ENCODE measurements around the gene NFATC2.

NFATC2 gene

DNA sequence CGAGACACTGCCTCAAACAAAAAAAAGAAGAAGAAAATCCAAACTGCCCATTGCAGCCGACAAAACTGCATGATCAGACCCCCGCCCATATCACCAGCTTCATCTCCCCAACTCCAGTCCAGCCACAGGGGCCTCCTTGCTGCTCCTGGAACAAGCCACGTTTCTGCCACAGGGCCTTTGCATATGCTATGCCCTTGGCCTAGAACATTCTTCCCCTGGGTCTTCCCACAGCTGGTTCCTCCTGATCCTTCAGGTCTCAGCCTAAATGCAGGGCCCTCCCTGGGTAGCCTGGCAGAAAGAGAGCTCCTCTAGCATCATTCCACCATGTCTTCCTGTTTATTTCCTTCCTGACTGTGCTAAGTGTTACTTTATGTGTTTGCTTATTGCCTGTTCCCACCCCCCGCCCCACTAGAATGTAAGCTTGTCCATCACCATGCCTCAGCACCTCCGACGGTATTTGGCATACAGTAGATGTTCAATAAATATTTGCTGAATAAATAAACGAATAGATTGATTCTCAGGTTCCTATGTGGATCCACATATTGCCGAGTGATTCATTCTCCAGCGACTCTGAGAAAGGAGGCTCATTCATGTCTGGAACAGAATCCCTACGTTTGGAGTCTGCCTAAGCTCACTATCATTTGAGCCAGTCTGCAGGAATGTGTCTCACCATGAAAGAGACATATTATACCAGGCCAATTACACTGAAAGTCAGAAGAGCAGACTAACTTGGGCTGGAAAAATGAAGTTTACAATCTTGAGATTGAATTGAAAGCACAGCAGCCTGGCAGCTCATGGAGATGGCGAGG, 56.1 kb downstream of the NFATC2 start:
- CTCF ChIA-PET = interaction anchor here (0.6 to 1.5 kb wide), 4 partner anchors 10 to 177 kb away, joined by 3 to 6 read pairs (median 3); no protein-coding TSS in a partner anchor
- no peaks in the 10 kb centered on the region for H3K36me3 ChIP-seq (ENCODE audit: control insufficient read depth in 2 of 2, insufficient read depth in 1 of 2, low read length in 2 of 2)
- POLR2A ChIA-PET = no interaction called here
- H3K4me3 ChIP-seq (ENCODE audit: low read depth, low read length) = no peak overlapping the region
- TF ChIP-seq, protein P1, sequence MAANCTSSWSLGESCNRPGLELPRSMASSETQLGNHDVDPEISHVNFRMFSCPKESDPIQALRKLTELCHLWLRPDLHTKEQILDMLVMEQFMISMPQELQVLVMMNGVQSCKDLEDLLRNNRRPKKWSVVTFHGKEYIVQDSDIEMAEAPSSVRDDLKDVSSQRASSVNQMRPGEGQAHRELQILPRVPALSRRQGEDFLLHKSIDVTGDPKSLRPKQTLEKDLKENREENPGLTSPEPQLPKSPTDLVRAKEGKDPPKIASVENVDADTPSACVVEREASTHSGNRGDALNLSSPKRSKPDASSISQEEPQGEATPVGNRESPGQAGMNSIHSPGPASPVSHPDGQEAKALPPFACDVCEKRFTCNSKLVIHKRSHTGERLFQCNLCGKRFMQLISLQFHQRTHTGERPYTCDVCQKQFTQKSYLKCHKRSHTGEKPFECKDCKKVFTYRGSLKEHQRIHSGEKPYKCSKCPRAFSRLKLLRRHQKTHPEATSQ (tag by site-specific recombination; IDR thresholded peaks at IDR 0.05) = no peak
- peak; percentile 94 for TF ChIP-seq ZNF623 (tag by site-specific recombination; IDR thresholded peaks at IDR 0.05)
- peaks cover 6% of the 10 kb centered on the region for H3K4me1 ChIP-seq (ENCODE audit: control insufficient read depth, insufficient read depth, low read length)
- no peaks in the 10 kb centered on the region for H3K9me3 ChIP-seq (ENCODE audit: control insufficient read depth, insufficient read depth, low read depth, low read length)
- no peak overlapping the region for H3K27ac ChIP-seq (ENCODE audit: extremely low read depth, low read depth, low read length)

DNA sequence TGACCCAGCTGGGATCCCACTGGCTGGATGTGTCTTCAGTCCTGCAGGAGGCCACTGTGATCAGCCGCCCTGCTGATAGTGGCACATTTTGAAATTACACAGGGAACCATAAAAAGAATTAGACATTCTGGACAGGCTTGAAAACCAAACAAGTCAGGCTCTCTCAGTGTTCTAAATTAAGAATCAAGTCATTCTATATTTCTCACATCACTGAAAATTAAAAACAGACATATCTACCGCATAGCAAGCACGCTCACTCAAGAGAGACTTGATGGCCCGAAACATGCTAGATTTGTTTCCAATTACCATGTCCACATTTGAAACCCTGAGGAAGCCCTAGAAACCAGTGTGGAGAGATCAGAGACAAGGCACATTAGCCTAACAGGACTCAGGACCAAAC, 57.7 kb downstream of the NFATC2 start:
- POLR2A ChIA-PET = no interaction called here
- Histone ChIP-seq H3K4me1 (ENCODE audit: control insufficient read depth, insufficient read depth, low read length) (peaks cover 6% of the 10 kb centered on the region), H3K27ac (ENCODE audit: extremely low read depth, low read depth, low read length) (no peak overlapping the region), H3K4me3 (ENCODE audit: low read depth, low read length) (no peak overlapping the region), H3K36me3 (ENCODE audit: control insufficient read depth in 2 of 2, insufficient read depth in 1 of 2, low read length in 2 of 2) (no peaks in the 10 kb centered on the region), H3K9me3 (ENCODE audit: control insufficient read depth, insufficient read depth, low read depth, low read length) (no peaks in the 10 kb centered on the region)
- CTCF ChIA-PET = interaction anchor here (0.6 kb wide), 1 partner anchor 177 kb away, joined by 4 read pairs; no protein-coding TSS in a partner anchor
- TF ChIP-seq ZIC2 (tag by site-specific recombination; IDR thresholded peaks at IDR 0.05) = peak; percentile 49
- TF ChIP-seq ZNF707 (tag by site-specific recombination; IDR thresholded peaks at IDR 0.05) = no peak

DNA sequence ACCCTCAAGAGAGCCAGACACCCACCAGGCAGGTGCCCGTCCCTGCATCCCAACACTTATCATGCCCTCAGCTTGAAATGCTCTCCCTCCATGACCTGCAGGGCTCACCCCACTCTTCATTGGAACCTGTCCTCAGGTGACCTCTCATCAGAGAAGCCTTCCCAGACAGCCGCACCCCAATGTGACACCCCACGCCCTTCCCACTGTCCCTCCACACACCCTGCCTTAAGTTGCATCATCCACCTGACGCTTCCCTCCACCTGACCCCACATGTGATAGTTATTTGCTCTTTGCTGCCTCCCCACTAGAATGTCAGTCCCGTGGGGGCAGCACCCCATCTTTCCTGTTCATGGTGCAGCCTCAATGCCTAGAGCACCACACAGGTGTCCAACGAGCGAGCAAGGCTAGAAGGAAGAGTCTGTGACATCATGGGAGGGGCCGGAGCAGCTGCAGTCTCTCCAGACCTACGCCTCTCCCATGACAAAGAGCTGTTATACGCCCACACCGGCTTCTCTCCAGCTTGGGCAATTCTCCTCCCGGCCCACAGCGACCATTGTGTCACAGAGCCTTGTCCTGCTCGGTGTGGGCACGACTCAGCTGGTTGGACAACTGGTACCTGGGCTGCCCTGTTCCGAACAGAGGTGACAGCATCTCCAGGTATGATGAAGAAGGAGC, 58.2 kb downstream of the NFATC2 start:
- Histone ChIP-seq H3K36me3 (ENCODE audit: control insufficient read depth in 2 of 2, insufficient read depth in 1 of 2, low read length in 2 of 2) (no peaks in the 10 kb centered on the region), H3K4me1 (ENCODE audit: control insufficient read depth, insufficient read depth, low read length) (peaks cover 6% of the 10 kb centered on the region), H3K9me3 (ENCODE audit: control insufficient read depth, insufficient read depth, low read depth, low read length) (no peaks in the 10 kb centered on the region), H3K4me3 (ENCODE audit: low read depth, low read length) (no peak overlapping the region), H3K27ac (ENCODE audit: extremely low read depth, low read depth, low read length) (no peak overlapping the region)
- TF ChIP-seq EGR2 (tag by site-specific recombination; IDR thresholded peaks at IDR 0.05; ENCODE audit: low read depth) (peak; percentile 69), ZFHX2 (tag by site-specific recombination; conservative IDR thresholded peaks at IDR 0.05) (peak; percentile 83), SCRT1 (tag by site-specific recombination; IDR thresholded peaks at IDR 0.05; ENCODE audit: borderline replicate concordance) (peak; percentile 66; the same call in 1 of the 2 replicates), SCRT2 (tag by site-specific recombination; IDR thresholded peaks at IDR 0.05) (peak; percentile 96), KLF1 (tag by site-specific recombination; IDR thresholded peaks at IDR 0.05) (peak; percentile 71), SETDB1 (IDR thresholded peaks at IDR 0.05; ENCODE audit: insufficient read length, low read length) (no peak)
- TF ChIP-seq, protein P2, sequence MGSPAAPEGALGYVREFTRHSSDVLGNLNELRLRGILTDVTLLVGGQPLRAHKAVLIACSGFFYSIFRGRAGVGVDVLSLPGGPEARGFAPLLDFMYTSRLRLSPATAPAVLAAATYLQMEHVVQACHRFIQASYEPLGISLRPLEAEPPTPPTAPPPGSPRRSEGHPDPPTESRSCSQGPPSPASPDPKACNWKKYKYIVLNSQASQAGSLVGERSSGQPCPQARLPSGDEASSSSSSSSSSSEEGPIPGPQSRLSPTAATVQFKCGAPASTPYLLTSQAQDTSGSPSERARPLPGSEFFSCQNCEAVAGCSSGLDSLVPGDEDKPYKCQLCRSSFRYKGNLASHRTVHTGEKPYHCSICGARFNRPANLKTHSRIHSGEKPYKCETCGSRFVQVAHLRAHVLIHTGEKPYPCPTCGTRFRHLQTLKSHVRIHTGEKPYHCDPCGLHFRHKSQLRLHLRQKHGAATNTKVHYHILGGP (tag by site-specific recombination; IDR thresholded peaks at IDR 0.05) = no peak
- TF ChIP-seq, protein P3, sequence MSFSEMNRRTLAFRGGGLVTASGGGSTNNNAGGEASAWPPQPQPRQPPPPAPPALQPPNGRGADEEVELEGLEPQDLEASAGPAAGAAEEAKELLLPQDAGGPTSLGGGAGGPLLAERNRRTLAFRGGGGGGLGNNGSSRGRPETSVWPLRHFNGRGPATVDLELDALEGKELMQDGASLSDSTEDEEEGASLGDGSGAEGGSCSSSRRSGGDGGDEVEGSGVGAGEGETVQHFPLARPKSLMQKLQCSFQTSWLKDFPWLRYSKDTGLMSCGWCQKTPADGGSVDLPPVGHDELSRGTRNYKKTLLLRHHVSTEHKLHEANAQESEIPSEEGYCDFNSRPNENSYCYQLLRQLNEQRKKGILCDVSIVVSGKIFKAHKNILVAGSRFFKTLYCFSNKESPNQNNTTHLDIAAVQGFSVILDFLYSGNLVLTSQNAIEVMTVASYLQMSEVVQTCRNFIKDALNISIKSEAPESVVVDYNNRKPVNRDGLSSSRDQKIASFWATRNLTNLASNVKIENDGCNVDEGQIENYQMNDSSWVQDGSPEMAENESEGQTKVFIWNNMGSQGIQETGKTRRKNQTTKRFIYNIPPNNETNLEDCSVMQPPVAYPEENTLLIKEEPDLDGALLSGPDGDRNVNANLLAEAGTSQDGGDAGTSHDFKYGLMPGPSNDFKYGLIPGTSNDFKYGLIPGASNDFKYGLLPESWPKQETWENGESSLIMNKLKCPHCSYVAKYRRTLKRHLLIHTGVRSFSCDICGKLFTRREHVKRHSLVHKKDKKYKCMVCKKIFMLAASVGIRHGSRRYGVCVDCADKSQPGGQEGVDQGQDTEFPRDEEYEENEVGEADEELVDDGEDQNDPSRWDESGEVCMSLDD (tag by site-specific recombination; IDR thresholded peaks at IDR 0.05) = 0 out of 2 replicates have a peak, but pooled peaks have one; percentile 15
- TF ChIP-seq, protein P4, sequence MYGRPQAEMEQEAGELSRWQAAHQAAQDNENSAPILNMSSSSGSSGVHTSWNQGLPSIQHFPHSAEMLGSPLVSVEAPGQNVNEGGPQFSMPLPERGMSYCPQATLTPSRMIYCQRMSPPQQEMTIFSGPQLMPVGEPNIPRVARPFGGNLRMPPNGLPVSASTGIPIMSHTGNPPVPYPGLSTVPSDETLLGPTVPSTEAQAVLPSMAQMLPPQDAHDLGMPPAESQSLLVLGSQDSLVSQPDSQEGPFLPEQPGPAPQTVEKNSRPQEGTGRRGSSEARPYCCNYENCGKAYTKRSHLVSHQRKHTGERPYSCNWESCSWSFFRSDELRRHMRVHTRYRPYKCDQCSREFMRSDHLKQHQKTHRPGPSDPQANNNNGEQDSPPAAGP (tag by site-specific recombination; IDR thresholded peaks at IDR 0.05) = no peak
- ChIA-PET CTCF (interaction anchor here (0.6 kb wide), 1 partner anchor 20 kb away, joined by 3 read pairs; no protein-coding TSS in a partner anchor), POLR2A (no interaction called here)

Measured in HEK293 (cell line).